GM19397 (cell line): ENCODE results near the gene RSPH6A.
"Not testable (repeated sequence)": the region's sequence is repeated elsewhere in the genome, so short reads cannot be mapped to it uniquely, and the experiment has no call there.

Experiments
- ATAC-seq: cut with Tn5 transposase; IDR thresholded peaks from one replicate; pipeline ENCODE4 v1.9.1; 2021; ENCODE audit warnings: mild to moderate bottlenecking, moderate library complexity; ENCODE audit not compliant: unreplicated experiment

Gene RSPH6A

GRCh38 chr19:45766869-45767346, 48.2 kb downstream of the RSPH6A start:
- no peak for ATAC-seq

GRCh38 chr19:45766296-45766868, 48.7 kb downstream of the RSPH6A start:
- ATAC-seq, result no peak

- no peak for ATAC-seq
Measured at GRCh38 chr19:45765702-45766295, 49.3 kb downstream of the RSPH6A start.

- no peak for ATAC-seq
Measured at GRCh38 chr19:45764945-45765701, 50.0 kb downstream of the RSPH6A start.

- no peak for ATAC-seq
Measured at GRCh38 chr19:45764475-45764874, 50.6 kb downstream of the RSPH6A start.

GRCh38 chr19:45763691-45764294, 51.3 kb downstream of the RSPH6A start:
- no peak for ATAC-seq

- ATAC-seq, result no peak
Measured at GRCh38 chr19:45762870-45763631, 52.1 kb downstream of the RSPH6A start.

- no peak for ATAC-seq
Measured at GRCh38 chr19:45761714-45762113, 53.4 kb downstream of the RSPH6A start.

- ATAC-seq, result no peak
Measured at GRCh38 chr19:45758921-45759320, 56.2 kb downstream of the RSPH6A start.

GRCh38 chr19:45757695-45758094, 57.4 kb downstream of the RSPH6A start:
- ATAC-seq, result no peak

- ATAC-seq, result no peak
Measured at GRCh38 chr19:45754323-45754722, 60.8 kb downstream of the RSPH6A start.

- no peak for ATAC-seq
Measured at GRCh38 chr19:45753548-45753947, 61.6 kb downstream of the RSPH6A start.

- ATAC-seq, result no peak
Measured at GRCh38 chr19:45752639-45753038, 62.5 kb downstream of the RSPH6A start.

GRCh38 chr19:45751483-45751882, 63.6 kb downstream of the RSPH6A start:
- ATAC-seq, result not testable (repeated sequence)

- no peak for ATAC-seq
Measured at GRCh38 chr19:45747513-45747912, 67.6 kb downstream of the RSPH6A start.

GRCh38 chr19:45746866-45747265, 68.2 kb downstream of the RSPH6A start:
- ATAC-seq, result no peak
